Fibroblast of skin of abdomen (primary cell): ENCODE data around the gene EXOSC7.

Experiments used
- DNase-seq: peaks from one replicate; pipeline ENCODE4 v3.0.0-alpha.2; 2013

Gene EXOSC7

GRCh38 chr3:45056608-45057301 lies 80.7 kb downstream of the EXOSC7 start:
- DNase-seq: no peak

GRCh38 chr3:45057557-45057956 lies 81.5 kb downstream of the EXOSC7 start:
- no peak for DNase-seq

- DNase-seq: no peak
Measured at GRCh38 chr3:45059132-45059531, 83.1 kb downstream of the EXOSC7 start.

GRCh38 chr3:45060165-45060892 lies 84.3 kb downstream of the EXOSC7 start:
- DNase-seq: no peak
